GM23338 (cell line): ENCODE measurements around the gene ELAVL3. TPM values are rescaled to one million over a fixed set of nuclear protein-coding genes. Genes with fewer than 3 reads are reported as not detected.

ENCODE experiments used
- ATAC-seq: fragments of 200-7000 bp; cut with Tn5 transposase; 3 replicates; pipeline ENCODE4 v1.9.1; 2020
- DNase-seq: peaks from one replicate; pipeline ENCODE4 v3.0.0-alpha.2; 2015; ENCODE audit warnings: low spot score
- H2AFZ ChIP-seq: fragments of 200-600 bp; sonication (generic); 2 replicates; pipeline ENCODE4 v1.8.0; 2016; ENCODE audit warnings: antibody characterized with exemption, mild to moderate bottlenecking, moderate library complexity
- H3F3A ChIP-seq: fragments of 200-600 bp; sonication (generic); replicated peaks from 2 replicates; pipeline ENCODE4 v1.8.0; 2017; ENCODE audit warnings: antibody characterized with exemption, mixed run types, low read depth
- H3K27ac ChIP-seq: fragments of 200-600 bp; sonication (generic); 2 replicates; pipeline ENCODE4 v1.6.1; 2016; ENCODE audit warnings: low read depth
- H3K27me3 ChIP-seq: fragments of 200-600 bp; sonication (generic); 2 replicates; pipeline ENCODE4 v1.8.0; 2016; ENCODE audit warnings: mild to moderate bottlenecking, mixed run types, moderate library complexity; ENCODE audit not compliant: insufficient read depth
- H3K36me3 ChIP-seq: fragments of 200-600 bp; sonication (generic); 2 replicates; pipeline ENCODE4 v1.8.0; 2016; ENCODE audit warnings: mild to moderate bottlenecking; ENCODE audit not compliant: insufficient read depth
- H3K4me1 ChIP-seq: fragments of 200-600 bp; sonication (generic); 2 replicates; pipeline ENCODE4 v1.8.0; 2016; ENCODE audit warnings: mild to moderate bottlenecking, moderate library complexity; ENCODE audit not compliant: insufficient read depth
- H3K4me2 ChIP-seq: fragments of 200-600 bp; sonication (generic); 2 replicates; pipeline ENCODE4 v1.7.1; 2017; ENCODE audit warnings: mixed run types
- H3K4me3 ChIP-seq: fragments of 200-600 bp; sonication (generic); 2 replicates; pipeline ENCODE4 v1.6.1; 2016; ENCODE audit warnings: mixed run types
- H3K79me2 ChIP-seq: fragments of 200-600 bp; sonication (generic); replicated peaks from 2 replicates; pipeline ENCODE4 v1.8.0; 2017; ENCODE audit warnings: mild to moderate bottlenecking; ENCODE audit not compliant: insufficient read depth
- H3K9me2 ChIP-seq: fragments of 200-600 bp; sonication (generic); 2 replicates; pipeline ENCODE4 v1.8.0; 2017; ENCODE audit not compliant: insufficient read depth
- H4K20me1 ChIP-seq: fragments of 200-600 bp; sonication (generic); replicated peaks from 2 replicates; pipeline ENCODE4 v1.8.0; 2017; ENCODE audit warnings: mild to moderate bottlenecking; ENCODE audit not compliant: insufficient read depth
- H3K27ac Mint-ChIP-seq: 2 replicates; pipeline ENCODE4 v1.8.0; 2020; ENCODE audit warnings: inconsistent platforms, mild to moderate bottlenecking, moderate library complexity, mixed read lengths
- H3K27me3 Mint-ChIP-seq: 3 replicates; pipeline ENCODE4 v1.8.0; 2022; ENCODE audit warnings: low read depth, mild to moderate bottlenecking, moderate library complexity, mixed read lengths, inconsistent platforms; ENCODE audit not compliant: insufficient read depth, poor library complexity
- H3K36me3 Mint-ChIP-seq: 3 replicates; pipeline ENCODE4 v1.8.0; 2021; ENCODE audit warnings: low read depth, mild to moderate bottlenecking, inconsistent platforms, moderate library complexity, mixed read lengths
- H3K4me1 Mint-ChIP-seq: 3 replicates; pipeline ENCODE4 v1.8.0; 2020; ENCODE audit warnings: mild to moderate bottlenecking, inconsistent platforms, mixed read lengths
- H3K4me3 Mint-ChIP-seq: 3 replicates; pipeline ENCODE4 v1.8.0; 2021; ENCODE audit warnings: moderate library complexity, mild to moderate bottlenecking, inconsistent platforms, mixed read lengths
- H3K9me3 Mint-ChIP-seq: 3 replicates; pipeline ENCODE4 v1.8.0; 2020; ENCODE audit warnings: moderate library complexity, mild to moderate bottlenecking, inconsistent platforms, mixed read lengths
- CREB1 ChIP-seq: fragments of 250-450 bp; sonication (Bioruptor Pico); IDR thresholded peaks from 2 replicates; pipeline ENCODE4 v1.5.0; 2020; ENCODE audit warnings: low read depth, mild to moderate bottlenecking, moderate library complexity
- EZH2 ChIP-seq: fragments of 200-600 bp; sonication (generic); IDR thresholded peaks from one replicate; pipeline ENCODE4 v1.8.0; 2017; ENCODE audit warnings: antibody characterized with exemption, mild to moderate bottlenecking, low read depth; ENCODE audit not compliant: unreplicated experiment
- EZH2phosphoT487 ChIP-seq: fragments of 200-600 bp; sonication (generic); IDR thresholded peaks from one replicate; pipeline ENCODE4 v1.8.1; 2018; ENCODE audit warnings: antibody characterized with exemption; ENCODE audit not compliant: unreplicated experiment
- JUNB ChIP-seq: IDR thresholded peaks from one replicate; pipeline ENCODE4 v1.6.1; 2016; ENCODE audit warnings: antibody characterized with exemption; ENCODE audit not compliant: unreplicated experiment
- NANOG ChIP-seq: IDR thresholded peaks from 2 replicates; pipeline ENCODE4 v1.6.1; 2016; ENCODE audit warnings: antibody characterized with exemption, borderline replicate concordance
- POLR2AphosphoS5 ChIP-seq: IDR thresholded peaks from 2 replicates; pipeline ENCODE4 v1.6.1; 2016; ENCODE audit warnings: antibody characterized with exemption, low read depth
- STAT1 ChIP-seq: IDR thresholded peaks from one replicate; pipeline ENCODE4 v1.6.1; 2016; ENCODE audit warnings: antibody characterized with exemption; ENCODE audit not compliant: unreplicated experiment
- ZNF114 ChIP-seq: fragments of 250-450 bp; sonication (Bioruptor Pico); IDR thresholded peaks from 2 replicates; pipeline ENCODE4 v1.5.0; 2020; ENCODE audit warnings: mild to moderate bottlenecking, moderate library complexity
- ZNF331 ChIP-seq: fragments of 250-450 bp; sonication (Bioruptor Pico); IDR thresholded peaks from 2 replicates; pipeline ENCODE4 v1.5.0; 2020; ENCODE audit warnings: low read depth, mild to moderate bottlenecking, moderate library complexity
- ZNF462 ChIP-seq: fragments of 250-450 bp; sonication (Bioruptor Pico); IDR thresholded peaks from 2 replicates; pipeline ENCODE4 v1.5.0; 2020; ENCODE audit warnings: mild to moderate bottlenecking, moderate library complexity
- polyA plus RNA-seq: library from polyadenylated mRNA; unstranded; fragments of >200 nt; fragmentation: Nextera tagmentation; extraction: Ambion mirVana; gene quantifications from 2 replicates; pipeline ENCODE4 v1.2.1, GENCODE V29; 2016
- total RNA-seq: library from RNA; depleted of rRNA; stranded (reverse); fragments of >200 nt; shearing (Covaris generic); gene quantifications from 2 replicates; pipeline ENCODE4 v1.2.3, GENCODE V29; 2014
- TF ChIP-seq, protein P1 (sequence below): IDR thresholded peaks from 2 replicates; pipeline ENCODE4 v1.6.1; 2016; ENCODE audit warnings: antibody characterized with exemption
- TF ChIP-seq, protein P2 (sequence below), 2 experiments: fragments of 200-600 bp in 1 of 2; sonication (generic) in 1 of 2; conservative IDR thresholded peaks; 2 replicates each; pipeline versions ENCODE4 v1.5.1 to v1.6.1; 2016 to 2017; ENCODE audit warnings: antibody characterized with exemption in 2 of 2, low read depth in 2 of 2, mild to moderate bottlenecking in 2 of 2, moderate library complexity in 1 of 2
- TF ChIP-seq, protein P3 (sequence below): IDR thresholded peaks from one replicate; pipeline ENCODE4 v1.6.1; 2018; ENCODE audit warnings: antibody characterized with exemption; ENCODE audit not compliant: unreplicated experiment

The ELAVL3 gene
- total and polyA plus RNA-seq, 2 experiments from 2014 or later: 0.45 to 1.2 TPM

DNA sequence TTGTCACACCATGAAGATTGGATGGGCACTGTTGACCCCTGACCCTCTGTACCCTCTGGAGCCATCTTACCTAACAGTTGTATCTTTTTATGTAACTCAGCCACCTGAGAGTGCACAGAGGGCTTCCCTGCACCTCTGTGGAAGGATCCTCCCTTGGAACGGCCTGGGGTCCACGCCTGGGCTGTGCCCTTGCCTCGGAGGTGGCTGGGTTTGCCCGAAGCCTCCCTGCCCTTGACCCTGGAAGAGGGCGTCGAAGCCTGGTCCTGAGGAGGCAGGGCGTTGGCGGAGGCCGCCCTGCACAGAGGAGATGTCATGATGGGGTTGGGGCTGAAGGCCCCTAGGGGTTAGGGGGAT, 46.2 kb downstream of the ELAVL3 start:
- no peaks in the 10 kb centered on the region for H3K9me3 Mint-ChIP-seq
- H4K20me1 ChIP-seq: no peaks in the 10 kb centered on the region
- peaks cover 6% of the 10 kb centered on the region; the same call in 2 of the 3 replicates for H3K4me1 Mint-ChIP-seq
- ATAC-seq (peak; percentile 24; the same call in 2 of the 3 replicates), DNase-seq (no peak)
- peaks cover 5% of the 10 kb centered on the region; the same call in 1 of the 2 replicates for H3F3A ChIP-seq
- H3K27ac ChIP-seq: no peak overlapping the region
- H3K27me3 Mint-ChIP-seq: peaks cover 16% of the 10 kb centered on the region
- H3K4me3 ChIP-seq: peak overlapping the region; percentile 51
- H3K36me3 Mint-ChIP-seq: peaks cover 40% of the 10 kb centered on the region
- no peaks in the 10 kb centered on the region for H3K9me2 ChIP-seq
- H3K27ac Mint-ChIP-seq: no peak overlapping the region
- H3K36me3 ChIP-seq: peaks cover 22% of the 10 kb centered on the region
- TF ChIP-seq, protein P1, sequence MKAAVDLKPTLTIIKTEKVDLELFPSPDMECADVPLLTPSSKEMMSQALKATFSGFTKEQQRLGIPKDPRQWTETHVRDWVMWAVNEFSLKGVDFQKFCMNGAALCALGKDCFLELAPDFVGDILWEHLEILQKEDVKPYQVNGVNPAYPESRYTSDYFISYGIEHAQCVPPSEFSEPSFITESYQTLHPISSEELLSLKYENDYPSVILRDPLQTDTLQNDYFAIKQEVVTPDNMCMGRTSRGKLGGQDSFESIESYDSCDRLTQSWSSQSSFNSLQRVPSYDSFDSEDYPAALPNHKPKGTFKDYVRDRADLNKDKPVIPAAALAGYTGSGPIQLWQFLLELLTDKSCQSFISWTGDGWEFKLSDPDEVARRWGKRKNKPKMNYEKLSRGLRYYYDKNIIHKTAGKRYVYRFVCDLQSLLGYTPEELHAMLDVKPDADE: no peak
- TF ChIP-seq, protein P2, sequence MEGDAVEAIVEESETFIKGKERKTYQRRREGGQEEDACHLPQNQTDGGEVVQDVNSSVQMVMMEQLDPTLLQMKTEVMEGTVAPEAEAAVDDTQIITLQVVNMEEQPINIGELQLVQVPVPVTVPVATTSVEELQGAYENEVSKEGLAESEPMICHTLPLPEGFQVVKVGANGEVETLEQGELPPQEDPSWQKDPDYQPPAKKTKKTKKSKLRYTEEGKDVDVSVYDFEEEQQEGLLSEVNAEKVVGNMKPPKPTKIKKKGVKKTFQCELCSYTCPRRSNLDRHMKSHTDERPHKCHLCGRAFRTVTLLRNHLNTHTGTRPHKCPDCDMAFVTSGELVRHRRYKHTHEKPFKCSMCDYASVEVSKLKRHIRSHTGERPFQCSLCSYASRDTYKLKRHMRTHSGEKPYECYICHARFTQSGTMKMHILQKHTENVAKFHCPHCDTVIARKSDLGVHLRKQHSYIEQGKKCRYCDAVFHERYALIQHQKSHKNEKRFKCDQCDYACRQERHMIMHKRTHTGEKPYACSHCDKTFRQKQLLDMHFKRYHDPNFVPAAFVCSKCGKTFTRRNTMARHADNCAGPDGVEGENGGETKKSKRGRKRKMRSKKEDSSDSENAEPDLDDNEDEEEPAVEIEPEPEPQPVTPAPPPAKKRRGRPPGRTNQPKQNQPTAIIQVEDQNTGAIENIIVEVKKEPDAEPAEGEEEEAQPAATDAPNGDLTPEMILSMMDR (conservative IDR thresholded peaks at IDR 0.05; ENCODE audit: low read depth in 2 of 2): no peak
- no peak for TF ChIP-seq CREB1 (CRISPR knock-in tag)
- TF ChIP-seq EZH2: no peak
- no peak for TF ChIP-seq STAT1
- no peak for TF ChIP-seq POLR2AphosphoS5
- no peak for TF ChIP-seq ZNF114
- TF ChIP-seq ZNF462: no peak
- TF ChIP-seq, protein P3, sequence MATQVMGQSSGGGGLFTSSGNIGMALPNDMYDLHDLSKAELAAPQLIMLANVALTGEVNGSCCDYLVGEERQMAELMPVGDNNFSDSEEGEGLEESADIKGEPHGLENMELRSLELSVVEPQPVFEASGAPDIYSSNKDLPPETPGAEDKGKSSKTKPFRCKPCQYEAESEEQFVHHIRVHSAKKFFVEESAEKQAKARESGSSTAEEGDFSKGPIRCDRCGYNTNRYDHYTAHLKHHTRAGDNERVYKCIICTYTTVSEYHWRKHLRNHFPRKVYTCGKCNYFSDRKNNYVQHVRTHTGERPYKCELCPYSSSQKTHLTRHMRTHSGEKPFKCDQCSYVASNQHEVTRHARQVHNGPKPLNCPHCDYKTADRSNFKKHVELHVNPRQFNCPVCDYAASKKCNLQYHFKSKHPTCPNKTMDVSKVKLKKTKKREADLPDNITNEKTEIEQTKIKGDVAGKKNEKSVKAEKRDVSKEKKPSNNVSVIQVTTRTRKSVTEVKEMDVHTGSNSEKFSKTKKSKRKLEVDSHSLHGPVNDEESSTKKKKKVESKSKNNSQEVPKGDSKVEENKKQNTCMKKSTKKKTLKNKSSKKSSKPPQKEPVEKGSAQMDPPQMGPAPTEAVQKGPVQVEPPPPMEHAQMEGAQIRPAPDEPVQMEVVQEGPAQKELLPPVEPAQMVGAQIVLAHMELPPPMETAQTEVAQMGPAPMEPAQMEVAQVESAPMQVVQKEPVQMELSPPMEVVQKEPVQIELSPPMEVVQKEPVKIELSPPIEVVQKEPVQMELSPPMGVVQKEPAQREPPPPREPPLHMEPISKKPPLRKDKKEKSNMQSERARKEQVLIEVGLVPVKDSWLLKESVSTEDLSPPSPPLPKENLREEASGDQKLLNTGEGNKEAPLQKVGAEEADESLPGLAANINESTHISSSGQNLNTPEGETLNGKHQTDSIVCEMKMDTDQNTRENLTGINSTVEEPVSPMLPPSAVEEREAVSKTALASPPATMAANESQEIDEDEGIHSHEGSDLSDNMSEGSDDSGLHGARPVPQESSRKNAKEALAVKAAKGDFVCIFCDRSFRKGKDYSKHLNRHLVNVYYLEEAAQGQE: no peak
- no peak for TF ChIP-seq ZNF331 (CRISPR knock-in tag)
- no peak for TF ChIP-seq EZH2phosphoT487
- TF ChIP-seq JUNB: no peak
- TF ChIP-seq NANOG: no peak
- peaks cover 19% of the 10 kb centered on the region for H3K79me2 ChIP-seq
- H3K27me3 ChIP-seq: no peaks in the 10 kb centered on the region
- peak overlapping the region; percentile 99 for H3K4me3 Mint-ChIP-seq
- peak overlapping the region; percentile 72 for H2AFZ ChIP-seq
- peak overlapping the region; percentile 79 for H3K4me2 ChIP-seq
- peaks cover 11% of the 10 kb centered on the region; the same call in 1 of the 2 replicates for H3K4me1 ChIP-seq
